B cell (primary cell): Measurements from ENCODE around the gene ARAP1. TPM values are rescaled to one million over a fixed set of nuclear protein-coding genes. Genes with fewer than 3 reads are reported as not detected.

ENCODE experiments used
- ATAC-seq: fragments of 200-7000 bp; cut with Tn5 transposase; one replicate; pipeline ENCODE4 v1.10.0; 2021; ENCODE audit warnings: low read depth, mild to moderate bottlenecking, moderate number of reproducible peaks, moderate library complexity
- CTCF ChIA-PET: fragments of 350-600 bp; sonication (Branson Sonifier 250); formaldehyde crosslinking; loops from one replicate; lab custom pipeline; 2021; ENCODE audit warnings: antibody characterized with exemption, inconsistent platforms; lab: Charles Lee
- POLR2A ChIA-PET: fragments of 350-600 bp; sonication (Branson Sonifier 250); formaldehyde crosslinking; loops from one replicate; lab custom pipeline; 2021; ENCODE audit warnings: antibody characterized with exemption; lab: Charles Lee
- DNase-seq: peaks from one replicate; pipeline ENCODE4 v3.0.0; 2013
- H2AFZ ChIP-seq: 2 replicates; pipeline ENCODE4 v1.6.1; 2012; ENCODE audit warnings: mild to moderate bottlenecking, low read depth, low read length; ENCODE audit not compliant: insufficient read depth, poor library complexity, severe bottlenecking
- H3K27ac ChIP-seq, 2 donors: 1 replicate in 1 of 2; 2 replicates in 1 of 2; pipeline ENCODE4 v1.5.1; 2012 to 2013; ENCODE audit warnings: low read length in 2 of 2, mild to moderate bottlenecking in 2 of 2, moderate library complexity in 1 of 2
- H3K27me3 ChIP-seq, 4 experiments: fragments of 200-600 bp in 1 of 4; sonication (generic) in 1 of 4; replicated peaks in 1 of 4; 1 replicate in 2 of 4; 2 replicates in 2 of 4; pipeline versions ENCODE4 v1.6.1 to v1.7.0; 2013 to 2016; ENCODE audit warnings: low read length in 3 of 4, mild to moderate bottlenecking in 2 of 4, mixed read lengths in 1 of 4, moderate library complexity in 1 of 4; ENCODE audit not compliant: insufficient read depth in 4 of 4, control insufficient read depth in 3 of 4; ENCODE audit errors: control extremely low read depth in 1 of 4
- H3K36me3 ChIP-seq, 2 experiments: replicated peaks in 1 of 2; 1 replicate in 1 of 2; 2 replicates in 1 of 2; pipeline versions ENCODE4 v1.6.1 to v1.7.1; 2013; ENCODE audit warnings: low read length in 1 of 2; ENCODE audit not compliant: insufficient read depth in 2 of 2, control insufficient read depth in 1 of 2; ENCODE audit errors: control extremely low read depth in 1 of 2, extremely low read depth in 1 of 2
- H3K4me1 ChIP-seq, 2 donors: fragments of 200-600 bp in 1 of 2; sonication (generic) in 1 of 2; 1 replicate in 1 of 2; 2 replicates in 1 of 2; pipeline versions ENCODE4 v1.5.1 to v1.6.1; 2013 to 2017; ENCODE audit warnings: low read length in 2 of 2; ENCODE audit not compliant: control insufficient read depth in 2 of 2, insufficient read depth in 2 of 2
- H3K4me2 ChIP-seq: replicated peaks from 2 replicates; pipeline ENCODE3; 2012; ENCODE audit warnings: mild to moderate bottlenecking, low read depth, low read length; ENCODE audit not compliant: poor library complexity, severe bottlenecking
- H3K4me3 ChIP-seq, 5 experiments: fragments of 200-600 bp in 1 of 5; sonication (generic) in 1 of 5; 1 replicate in 3 of 5; 2 replicates in 2 of 5; pipeline versions ENCODE4 v1.5.1 to v1.7.0; 2011 to 2016; ENCODE audit warnings: low read length in 4 of 5, mild to moderate bottlenecking in 4 of 5, low read depth in 2 of 5, control low read depth in 1 of 5, moderate library complexity in 1 of 5; ENCODE audit not compliant: insufficient read depth in 1 of 5; ENCODE audit errors: control extremely low read depth in 1 of 5, extremely low read depth in 1 of 5
- H3K79me2 ChIP-seq: fragments of 200-600 bp; sonication (generic); one replicate; pipeline ENCODE4 v1.6.0; 2016; ENCODE audit warnings: low read length; ENCODE audit not compliant: control insufficient read depth, insufficient read depth
- H3K9ac ChIP-seq: fragments of 200-600 bp; sonication (generic); 2 replicates; pipeline ENCODE4 v1.6.1; 2017; ENCODE audit warnings: mild to moderate bottlenecking, low read length, moderate library complexity
- H3K9me3 ChIP-seq, 3 donors: one replicate each; pipeline versions ENCODE4 v1.6.1 to v1.7.1; 2013; ENCODE audit warnings: low read length in 2 of 3; ENCODE audit not compliant: control insufficient read depth in 2 of 3, insufficient read depth in 1 of 3; ENCODE audit errors: control extremely low read depth in 1 of 3
- H4K20me1 ChIP-seq: 2 replicates; pipeline ENCODE4 v1.6.0; 2012; ENCODE audit warnings: mild to moderate bottlenecking, low read length; ENCODE audit not compliant: insufficient read depth, control insufficient read depth, poor library complexity, severe bottlenecking
- H3K27ac Mint-ChIP-seq: one replicate; pipeline ENCODE4 v1.8.0; 2021; ENCODE audit warnings: mixed read lengths
- H3K27me3 Mint-ChIP-seq: one replicate; pipeline ENCODE4 v1.8.0; 2021; ENCODE audit warnings: mixed read lengths
- H3K4me1 Mint-ChIP-seq: one replicate; pipeline ENCODE4 v1.8.0; 2021; ENCODE audit warnings: mixed read lengths
- H3K4me3 Mint-ChIP-seq: one replicate; pipeline ENCODE4 v1.8.0; 2021; ENCODE audit warnings: mixed read lengths
- H3K9me3 Mint-ChIP-seq: one replicate; pipeline ENCODE4 v1.8.0; 2022; ENCODE audit warnings: mixed read lengths; ENCODE audit not compliant: insufficient read depth
- EZH2 ChIP-seq: IDR thresholded peaks from 2 replicates; pipeline ENCODE4 v1.6.1; 2012; ENCODE audit warnings: borderline replicate concordance, low read depth, mild to moderate bottlenecking, moderate library complexity, low read length; ENCODE audit not compliant: insufficient read depth, poor library complexity, severe bottlenecking
- WGBS: methylation state at CpG from one replicate; pipeline ENCODE4 v1.1.5; 2013; ENCODE audit warnings: missing lambda C conversion rate; ENCODE audit not compliant: insufficient coverage; 5-methylcytosine and 5-hydroxymethylcytosine counted together
- intact Hi-C: fragments of 100-400 bp; cut with micrococcal nuclease; formaldehyde crosslinking; loops from one replicate; pipeline ENCODE4 v1.10.0; 2022
- polyA plus RNA-seq: library from polyadenylated mRNA; depleted of rRNA; stranded (reverse); fragments of >200 nt; gene quantifications from 2 replicates; pipeline ENCODE4 v1.2.3, GENCODE V29; 2012
- total RNA-seq, 2 donors: library from RNA; stranded (reverse); fragments of 120-200 nt in 1 of 2; gene quantifications; 1 replicate in 1 of 2; 2 replicates in 1 of 2; pipeline versions ENCODE4 v1.2.3 to v1.2.4, GENCODE V29; 2013 to 2022
- TF ChIP-seq, protein P1 (sequence below): fragments of 200-600 bp; IDR thresholded peaks from one replicate; pipeline ENCODE4 v1.8.0; 2022; ENCODE audit warnings: antibody characterized with exemption, mild to moderate bottlenecking

ARAP1 gene
- total and polyA plus RNA-seq, 2 donors (not counting 1 experiment from before 2014, with no cell fraction given) = 143 to 242 TPM

DNA sequence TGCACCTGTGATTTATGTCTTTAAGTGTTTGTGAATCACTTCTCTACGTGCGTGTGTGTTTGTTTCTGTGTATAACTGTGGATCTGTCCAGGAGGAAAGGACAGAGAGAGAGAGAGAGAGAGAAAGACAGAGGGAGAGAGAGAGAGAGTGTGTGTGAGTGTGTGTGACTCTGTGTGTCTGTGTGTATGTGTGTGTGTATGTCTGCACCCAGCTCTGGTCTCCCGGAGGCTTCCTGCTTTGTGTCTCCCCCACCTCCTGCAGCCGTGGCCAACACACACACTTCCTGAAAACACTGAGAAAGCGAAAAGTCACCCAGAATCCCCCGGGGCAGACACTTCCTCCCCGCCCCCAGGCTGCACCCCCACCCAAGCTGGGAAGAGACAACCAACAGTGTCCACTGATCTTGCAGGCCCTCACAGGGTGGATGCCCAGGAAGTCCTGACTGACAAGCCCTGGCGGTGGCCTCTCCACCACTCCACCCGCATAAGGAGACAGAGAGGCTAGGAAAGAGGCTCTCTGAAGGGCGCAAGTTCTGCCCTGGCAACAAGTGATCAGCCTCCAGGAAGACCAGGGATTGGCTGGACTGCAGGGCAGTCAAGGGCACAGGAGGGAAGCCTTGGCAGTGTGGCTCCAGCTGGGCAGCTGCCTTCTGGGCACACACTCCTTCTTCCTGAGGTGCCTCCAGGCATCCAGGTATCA lies 30.0 kb downstream of the ARAP1 start:
- no peaks in the 10 kb centered on the region for H3K27me3 ChIP-seq
- DNase-seq (peak; percentile 93), ATAC-seq (peak; percentile 85)
- peak overlapping the region; percentile 54 for H3K9ac ChIP-seq
- H3K27me3 Mint-ChIP-seq = no peaks in the 10 kb centered on the region
- peak overlapping the region; percentile 36 to 74 (median 50) for H3K4me3 ChIP-seq
- POLR2A ChIA-PET = interaction anchor here (0.5 to 2.0 kb wide), 16 partner anchors 14 to 876 kb away, joined by 3 to 12 read pairs (median 6); partner anchors contain the start of gene STARD10
- peaks cover 76% of the 10 kb centered on the region for H3K4me1 Mint-ChIP-seq
- peak overlapping the region; percentile 94 for H3K27ac Mint-ChIP-seq
- peaks cover 99% of the 10 kb centered on the region for H3K79me2 ChIP-seq
- intact Hi-C loops = loop anchor here (1.0 to 5.0 kb wide), 4 partner anchors 22 to 100 kb away; partner anchors contain the start of gene ATG16L2
- H2AFZ ChIP-seq = peak overlapping the region; percentile 70
- WGBS = 3% methylated on average over 7 of the region's 10 CpGs
- no peaks in the 10 kb centered on the region for H3K9me3 Mint-ChIP-seq
- peak overlapping the region; percentile 65 to 81 for H3K27ac ChIP-seq
- peak overlapping the region; percentile 97 for H3K4me2 ChIP-seq
- H3K4me1 ChIP-seq = peaks cover 55 to 77% of the 10 kb centered on the region in 2 donors
- peaks cover 0 to 65% of the 10 kb centered on the region in 2 experiments for H3K36me3 ChIP-seq
- TF ChIP-seq EZH2 = no peak
- TF ChIP-seq, protein P1, sequence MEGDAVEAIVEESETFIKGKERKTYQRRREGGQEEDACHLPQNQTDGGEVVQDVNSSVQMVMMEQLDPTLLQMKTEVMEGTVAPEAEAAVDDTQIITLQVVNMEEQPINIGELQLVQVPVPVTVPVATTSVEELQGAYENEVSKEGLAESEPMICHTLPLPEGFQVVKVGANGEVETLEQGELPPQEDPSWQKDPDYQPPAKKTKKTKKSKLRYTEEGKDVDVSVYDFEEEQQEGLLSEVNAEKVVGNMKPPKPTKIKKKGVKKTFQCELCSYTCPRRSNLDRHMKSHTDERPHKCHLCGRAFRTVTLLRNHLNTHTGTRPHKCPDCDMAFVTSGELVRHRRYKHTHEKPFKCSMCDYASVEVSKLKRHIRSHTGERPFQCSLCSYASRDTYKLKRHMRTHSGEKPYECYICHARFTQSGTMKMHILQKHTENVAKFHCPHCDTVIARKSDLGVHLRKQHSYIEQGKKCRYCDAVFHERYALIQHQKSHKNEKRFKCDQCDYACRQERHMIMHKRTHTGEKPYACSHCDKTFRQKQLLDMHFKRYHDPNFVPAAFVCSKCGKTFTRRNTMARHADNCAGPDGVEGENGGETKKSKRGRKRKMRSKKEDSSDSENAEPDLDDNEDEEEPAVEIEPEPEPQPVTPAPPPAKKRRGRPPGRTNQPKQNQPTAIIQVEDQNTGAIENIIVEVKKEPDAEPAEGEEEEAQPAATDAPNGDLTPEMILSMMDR = no peak
- H3K9me3 ChIP-seq = no peaks in the 10 kb centered on the region
- CTCF ChIA-PET = interaction anchor here (0.9 to 23.8 kb wide), 13 partner anchors 17 to 467 kb away, joined by 3 to 390 read pairs (median 4); partner anchors contain the start of gene STARD10
- H4K20me1 ChIP-seq = peaks cover 90% of the 10 kb centered on the region
- peak overlapping the region; percentile 95 for H3K4me3 Mint-ChIP-seq
